ENCODE results near the gene C18orf54. TPM values are rescaled to one million over a fixed set of nuclear protein-coding genes. Genes with fewer than 3 reads are reported as not detected.
A peak's percentile ranks its signal among the peaks of the same experiment; 100 is the strongest.
"Not testable (repeated sequence)": the region's sequence is repeated elsewhere in the genome, so short reads cannot be mapped to it uniquely, and the experiment has no call there.

C18orf54 gene
- total RNA-seq, 1 experiment from 2014 or later, result 5.1 TPM

GRCh38 chr18:54382733-54383252 lies 25.1 kb downstream of the C18orf54 start:
- ATAC-seq (no peak), DNase-seq (no peak)
- H3K79me2 ChIP-seq (ENCODE audit: low read length), result no peaks in the 10 kb centered on the region
- H3F3A ChIP-seq (ENCODE audit: low read length, unreplicated experiment), result no peaks in the 10 kb centered on the region
- peaks cover 7% of the 10 kb centered on the region for H3K4me1 ChIP-seq (ENCODE audit: insufficient read depth, low read length)
- ChIA-PET POLR2A (ENCODE audit: unreplicated experiment) (no interaction called here), CTCF (no interaction called here)
- H2AFZ ChIP-seq (ENCODE audit: low read length), result no peak overlapping the region
- no peaks in the 10 kb centered on the region for H3K9me2 ChIP-seq (replicated peaks; ENCODE audit: low read length)
- no peaks in the 10 kb centered on the region for H3K9me3 ChIP-seq (ENCODE audit: low read length)
- H4K20me1 ChIP-seq (ENCODE audit: low read length), result no peaks in the 10 kb centered on the region
- no peak for TF ChIP-seq EZH2 (IDR thresholded peaks at IDR 0.05; ENCODE audit: low read length, unreplicated experiment)
- TF ChIP-seq EZH2phosphoT487 (IDR thresholded peaks at IDR 0.05; ENCODE audit: borderline replicate concordance, low read length), result no peak
- TF ChIP-seq, protein P1, sequence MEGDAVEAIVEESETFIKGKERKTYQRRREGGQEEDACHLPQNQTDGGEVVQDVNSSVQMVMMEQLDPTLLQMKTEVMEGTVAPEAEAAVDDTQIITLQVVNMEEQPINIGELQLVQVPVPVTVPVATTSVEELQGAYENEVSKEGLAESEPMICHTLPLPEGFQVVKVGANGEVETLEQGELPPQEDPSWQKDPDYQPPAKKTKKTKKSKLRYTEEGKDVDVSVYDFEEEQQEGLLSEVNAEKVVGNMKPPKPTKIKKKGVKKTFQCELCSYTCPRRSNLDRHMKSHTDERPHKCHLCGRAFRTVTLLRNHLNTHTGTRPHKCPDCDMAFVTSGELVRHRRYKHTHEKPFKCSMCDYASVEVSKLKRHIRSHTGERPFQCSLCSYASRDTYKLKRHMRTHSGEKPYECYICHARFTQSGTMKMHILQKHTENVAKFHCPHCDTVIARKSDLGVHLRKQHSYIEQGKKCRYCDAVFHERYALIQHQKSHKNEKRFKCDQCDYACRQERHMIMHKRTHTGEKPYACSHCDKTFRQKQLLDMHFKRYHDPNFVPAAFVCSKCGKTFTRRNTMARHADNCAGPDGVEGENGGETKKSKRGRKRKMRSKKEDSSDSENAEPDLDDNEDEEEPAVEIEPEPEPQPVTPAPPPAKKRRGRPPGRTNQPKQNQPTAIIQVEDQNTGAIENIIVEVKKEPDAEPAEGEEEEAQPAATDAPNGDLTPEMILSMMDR (conservative IDR thresholded peaks at IDR 0.05; ENCODE audit: low read depth, low read length), result no peak
- H3K4me3 ChIP-seq (ENCODE audit: low read length), result no peak overlapping the region
- H3K27me3 ChIP-seq (ENCODE audit: low read length), result no peaks in the 10 kb centered on the region
- BruUV-seq (replicated peaks), result no TSS peak
- H3K9ac ChIP-seq (ENCODE audit: low read length), result no peak overlapping the region
- intact Hi-C loops (cut with micrococcal nuclease), result no loop called here
- no peak overlapping the region for H3K4me2 ChIP-seq (ENCODE audit: low read length)
- H3K27ac ChIP-seq (ENCODE audit: low read length), result no peak overlapping the region
- no peaks in the 10 kb centered on the region for H3K36me3 ChIP-seq (ENCODE audit: low read depth, low read length)

GRCh38 chr18:54386043-54386442 lies 28.3 kb downstream of the C18orf54 start:
- CTCF ChIA-PET, result no interaction called here

GRCh38 chr18:54386800-54387495 lies 29.2 kb downstream of the C18orf54 start:
- H3K4me2 ChIP-seq (ENCODE audit: low read length), result peak overlapping the region; percentile 75; the same call in 1 of the 2 replicates
- CTCF ChIA-PET, result not testable (repeated sequence)

More at GRCh38 chr18:54386043-54386442, 28.3 kb downstream of the C18orf54 start:
- no peak for ATAC-seq
- H3K36me3 ChIP-seq (ENCODE audit: low read depth, low read length), result no peaks in the 10 kb centered on the region
- H2AFZ ChIP-seq (ENCODE audit: low read length), result no peak overlapping the region
- no peak for DNase-seq
- H3K4me1 ChIP-seq (ENCODE audit: insufficient read depth, low read length), result peaks cover 30% of the 10 kb centered on the region
- POLR2A ChIA-PET (ENCODE audit: unreplicated experiment), result no interaction called here
- H3K27ac ChIP-seq (ENCODE audit: low read length), result no peak overlapping the region
- H3F3A ChIP-seq (ENCODE audit: low read length, unreplicated experiment), result no peaks in the 10 kb centered on the region
- H3K9me2 ChIP-seq (replicated peaks; ENCODE audit: low read length), result no peaks in the 10 kb centered on the region
- H3K9me3 ChIP-seq (ENCODE audit: low read length), result no peaks in the 10 kb centered on the region
- no peak overlapping the region for H3K4me2 ChIP-seq (ENCODE audit: low read length)
- intact Hi-C loops (cut with micrococcal nuclease), result no loop called here
- no peak overlapping the region for H3K4me3 ChIP-seq (ENCODE audit: low read length)
- no peaks in the 10 kb centered on the region for H3K27me3 ChIP-seq (ENCODE audit: low read length)
- no peaks in the 10 kb centered on the region for H3K79me2 ChIP-seq (ENCODE audit: low read length)
- no peaks in the 10 kb centered on the region for H4K20me1 ChIP-seq (ENCODE audit: low read length)
- TF ChIP-seq EZH2 (IDR thresholded peaks at IDR 0.05; ENCODE audit: low read length, unreplicated experiment), result no peak
- no peak for TF ChIP-seq EZH2phosphoT487 (IDR thresholded peaks at IDR 0.05; ENCODE audit: borderline replicate concordance, low read length)
- TF ChIP-seq, protein P1 (conservative IDR thresholded peaks at IDR 0.05; ENCODE audit: low read depth, low read length), result no peak
- H3K9ac ChIP-seq (ENCODE audit: low read length), result no peak overlapping the region
- no TSS peak for BruUV-seq (replicated peaks)

More at GRCh38 chr18:54386800-54387495, 29.2 kb downstream of the C18orf54 start:
- H3K79me2 ChIP-seq (ENCODE audit: low read length); H3K4me3 ChIP-seq (ENCODE audit: low read length); H3K9me2 ChIP-seq (replicated peaks; ENCODE audit: low read length); H3K36me3 ChIP-seq (ENCODE audit: low read depth, low read length); H3F3A ChIP-seq (ENCODE audit: low read length, unreplicated experiment); H4K20me1 ChIP-seq (ENCODE audit: low read length); POLR2A ChIA-PET (ENCODE audit: unreplicated experiment); DNase-seq; BruUV-seq (replicated peaks); intact Hi-C loops (cut with micrococcal nuclease); H3K9me3 ChIP-seq (ENCODE audit: low read length); H3K9ac ChIP-seq (ENCODE audit: low read length); ATAC-seq; H3K27me3 ChIP-seq (ENCODE audit: low read length): not testable (repeated sequence)
- peak overlapping the region; percentile 89 for H3K27ac ChIP-seq (ENCODE audit: low read length)
- peak overlapping the region; percentile 42; the same call in 1 of the 2 replicates for H2AFZ ChIP-seq (ENCODE audit: low read length)
- peaks cover 30% of the 10 kb centered on the region for H3K4me1 ChIP-seq (ENCODE audit: insufficient read depth, low read length)
